SU-DHL-6 (cell line): Measurements from ENCODE around the gene PRKCE.

Source experiments
- H2AFZ ChIP-seq: fragments of 200-600 bp; sonication (generic); 2 replicates; pipeline ENCODE4 v1.6.1; 2014; ENCODE audit warnings: low read depth, mild to moderate bottlenecking, moderate library complexity, mixed read lengths, antibody characterized with exemption, low read length; ENCODE audit not compliant: severe bottlenecking
- H3F3A ChIP-seq: fragments of 200-600 bp; shearing (Covaris generic); 2 replicates; pipeline ENCODE4 v1.6.0; 2016; ENCODE audit warnings: antibody characterized with exemption, mild to moderate bottlenecking; ENCODE audit not compliant: insufficient read depth
- H3K27ac ChIP-seq: fragments of 200-600 bp; sonication (generic); 2 replicates; pipeline ENCODE4 v1.5.1; 2016; ENCODE audit warnings: low read depth, mild to moderate bottlenecking, low read length, moderate library complexity, mixed read lengths
- H3K27me3 ChIP-seq: fragments of 200-600 bp; sonication (generic), shearing (Covaris generic); 2 replicates; pipeline ENCODE4 v1.6.0; 2014; ENCODE audit warnings: mild to moderate bottlenecking, low read length
- H3K36me3 ChIP-seq: fragments of 200-600 bp; sonication (generic); 2 replicates; pipeline ENCODE4 v1.6.1; 2014; ENCODE audit warnings: mild to moderate bottlenecking, low read length, mixed read lengths
- H3K4me2 ChIP-seq: fragments of 300-600, 200-600 bp; shearing (Covaris generic), sonication (generic); 2 replicates; pipeline ENCODE4 v1.6.0; 2014; ENCODE audit warnings: low read length, low read depth, mild to moderate bottlenecking; ENCODE audit not compliant: poor library complexity, severe bottlenecking
- H3K4me3 ChIP-seq: fragments of 200-600 bp; sonication (generic); 2 replicates; pipeline ENCODE4 v1.5.1; 2014; ENCODE audit warnings: antibody characterized with exemption, low read length, mild to moderate bottlenecking, mixed read lengths; ENCODE audit not compliant: insufficient read depth, poor library complexity, severe bottlenecking
- H3K79me2 ChIP-seq: fragments of 200-600 bp; sonication (generic); 2 replicates; pipeline ENCODE4 v1.6.1; 2014; ENCODE audit warnings: mild to moderate bottlenecking, low read length, moderate library complexity; ENCODE audit not compliant: insufficient read depth
- H3K9ac ChIP-seq: fragments of 200-600 bp; sonication (generic); 2 replicates; pipeline ENCODE4 v1.7.0; 2014; ENCODE audit warnings: mild to moderate bottlenecking, low read length
- H3K9me2 ChIP-seq: fragments of 200-600 bp; sonication (generic); replicated peaks from 2 replicates; pipeline ENCODE4 v1.6.1; 2014; ENCODE audit warnings: low read length; ENCODE audit not compliant: insufficient read depth
- H3K9me3 ChIP-seq: fragments of 200-600 bp; sonication (generic); 2 replicates; pipeline ENCODE4 v1.6.1; 2014; ENCODE audit warnings: low read length, mixed read lengths; ENCODE audit not compliant: insufficient read depth
- H4K20me1 ChIP-seq: fragments of 200-600 bp; sonication (generic); 2 replicates; pipeline ENCODE4 v1.6.1; 2014; ENCODE audit warnings: low read depth, mild to moderate bottlenecking, antibody characterized with exemption, low read length, moderate library complexity, mixed read lengths
- EZH2phosphoT487 ChIP-seq: fragments of 200-600 bp; sonication (generic), shearing (Covaris generic); conservative IDR thresholded peaks from 2 replicates; pipeline ENCODE4 v1.6.1; 2018; ENCODE audit warnings: mild to moderate bottlenecking, antibody characterized with exemption, low read length, moderate library complexity, mixed read lengths
- TF ChIP-seq, protein P1 (sequence below): fragments of 200-600 bp; sonication (generic); IDR thresholded peaks from one replicate; pipeline ENCODE4 v1.5.1; 2017; ENCODE audit warnings: antibody characterized with exemption, mild to moderate bottlenecking, low read length, moderate library complexity; ENCODE audit not compliant: insufficient read depth, poor library complexity, severe bottlenecking

PRKCE gene

DNA sequence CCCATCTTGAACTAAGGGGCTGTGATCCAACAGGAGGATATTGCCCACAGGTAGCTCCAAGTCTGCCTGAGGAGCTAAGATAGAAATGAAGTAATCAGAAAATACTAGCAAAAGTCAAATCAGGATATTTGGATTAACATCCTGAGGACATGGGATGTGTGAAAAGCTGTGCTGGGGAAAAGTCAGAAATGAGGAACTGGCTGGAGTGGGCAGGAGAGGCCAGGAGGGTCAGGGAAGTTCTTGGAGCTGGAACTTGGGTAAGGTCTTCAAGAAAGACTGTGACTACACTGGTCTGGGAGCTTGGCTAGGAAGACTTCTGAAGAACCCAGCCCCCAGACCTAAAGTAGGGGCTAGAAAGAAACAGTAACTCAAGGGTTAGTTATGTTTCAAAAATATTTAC is 250.9 kb downstream of the PRKCE start:
- no peak overlapping the region for H3K9ac ChIP-seq
- H3F3A ChIP-seq: no peaks in the 10 kb centered on the region
- H3K27me3 ChIP-seq: no peaks in the 10 kb centered on the region
- no peak overlapping the region for H3K4me2 ChIP-seq
- no peaks in the 10 kb centered on the region for H3K9me3 ChIP-seq
- H3K4me3 ChIP-seq: no peak overlapping the region
- H3K27ac ChIP-seq: no peak overlapping the region
- no peak overlapping the region for H2AFZ ChIP-seq
- no peaks in the 10 kb centered on the region for H4K20me1 ChIP-seq
- H3K36me3 ChIP-seq: no peaks in the 10 kb centered on the region
- H3K79me2 ChIP-seq: no peaks in the 10 kb centered on the region
- H3K9me2 ChIP-seq: no peaks in the 10 kb centered on the region
- TF ChIP-seq, protein P1, sequence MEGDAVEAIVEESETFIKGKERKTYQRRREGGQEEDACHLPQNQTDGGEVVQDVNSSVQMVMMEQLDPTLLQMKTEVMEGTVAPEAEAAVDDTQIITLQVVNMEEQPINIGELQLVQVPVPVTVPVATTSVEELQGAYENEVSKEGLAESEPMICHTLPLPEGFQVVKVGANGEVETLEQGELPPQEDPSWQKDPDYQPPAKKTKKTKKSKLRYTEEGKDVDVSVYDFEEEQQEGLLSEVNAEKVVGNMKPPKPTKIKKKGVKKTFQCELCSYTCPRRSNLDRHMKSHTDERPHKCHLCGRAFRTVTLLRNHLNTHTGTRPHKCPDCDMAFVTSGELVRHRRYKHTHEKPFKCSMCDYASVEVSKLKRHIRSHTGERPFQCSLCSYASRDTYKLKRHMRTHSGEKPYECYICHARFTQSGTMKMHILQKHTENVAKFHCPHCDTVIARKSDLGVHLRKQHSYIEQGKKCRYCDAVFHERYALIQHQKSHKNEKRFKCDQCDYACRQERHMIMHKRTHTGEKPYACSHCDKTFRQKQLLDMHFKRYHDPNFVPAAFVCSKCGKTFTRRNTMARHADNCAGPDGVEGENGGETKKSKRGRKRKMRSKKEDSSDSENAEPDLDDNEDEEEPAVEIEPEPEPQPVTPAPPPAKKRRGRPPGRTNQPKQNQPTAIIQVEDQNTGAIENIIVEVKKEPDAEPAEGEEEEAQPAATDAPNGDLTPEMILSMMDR: no peak
- no peak for TF ChIP-seq EZH2phosphoT487

DNA sequence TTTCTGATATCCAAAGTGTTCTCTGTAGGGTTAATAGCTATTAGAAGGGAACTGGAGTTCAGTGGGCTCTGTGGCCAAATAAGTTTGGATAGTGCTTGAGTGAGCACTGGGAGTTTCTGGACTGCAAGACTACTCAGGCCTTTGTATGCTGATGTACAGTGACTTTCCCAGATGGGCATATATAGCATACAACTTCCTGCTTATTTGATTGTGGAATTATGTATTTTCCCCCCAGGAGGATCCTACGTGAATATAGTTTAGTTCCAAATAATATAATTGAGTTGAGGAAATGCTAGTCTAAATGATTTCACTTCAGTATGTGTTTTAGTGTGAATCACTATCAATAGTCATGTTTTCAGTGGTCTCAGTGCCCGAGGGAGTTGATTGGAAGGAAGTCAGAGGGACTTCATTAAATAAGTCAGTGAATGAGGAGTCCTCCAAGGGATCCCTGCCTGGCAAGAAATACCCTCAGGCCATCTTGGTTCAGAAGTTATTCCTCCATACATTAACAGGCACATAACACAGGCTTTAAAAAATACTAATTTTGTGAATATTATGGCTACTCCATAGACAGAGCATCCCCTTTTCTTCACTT is 251.4 kb downstream of the PRKCE start:
- Histone ChIP-seq H3K27me3 (no peaks in the 10 kb centered on the region), H3K9ac (no peak overlapping the region), H3K27ac (no peak overlapping the region), H3K4me2 (no peak overlapping the region), H3K9me2 (no peaks in the 10 kb centered on the region), H3K79me2 (no peaks in the 10 kb centered on the region), H3F3A (no peaks in the 10 kb centered on the region), H3K9me3 (no peaks in the 10 kb centered on the region), H3K4me3 (no peak overlapping the region), H2AFZ (no peak overlapping the region), H4K20me1 (no peaks in the 10 kb centered on the region), H3K36me3 (no peaks in the 10 kb centered on the region)
- TF ChIP-seq, protein P1: no peak
- TF ChIP-seq EZH2phosphoT487: no peak

DNA sequence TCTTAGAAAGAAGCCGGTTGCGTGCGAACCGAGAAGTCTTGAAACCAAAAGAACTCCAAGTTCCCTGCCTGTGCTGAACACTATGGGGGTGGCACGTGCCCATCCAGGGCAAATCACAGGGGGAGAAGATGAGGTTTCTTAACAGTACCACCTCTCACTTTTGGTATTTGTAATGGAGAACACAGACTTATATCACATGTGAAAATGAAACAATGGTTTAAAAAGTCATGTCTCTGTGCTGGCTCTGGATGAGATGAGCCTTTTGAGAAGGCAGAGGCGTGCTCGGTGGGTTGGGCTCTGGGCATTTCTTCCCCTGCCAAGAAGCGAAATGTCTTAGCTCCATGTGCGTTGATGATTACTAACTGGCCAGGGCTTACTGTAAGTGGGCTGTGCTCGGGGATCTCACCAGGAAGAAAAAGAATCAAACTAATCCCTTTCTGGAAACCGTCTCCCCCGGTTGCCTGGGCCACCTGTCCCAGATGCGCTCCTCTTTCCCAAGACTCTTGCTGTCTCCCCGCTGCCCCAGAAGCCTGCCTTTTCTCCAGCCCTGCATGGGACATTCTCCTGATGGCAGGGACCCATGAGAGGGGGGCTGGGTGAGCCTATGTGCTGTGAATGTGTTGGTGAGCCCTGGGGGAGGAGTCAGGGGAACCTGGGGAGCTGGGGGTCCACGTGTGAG is 252.9 kb downstream of the PRKCE start:
- no peaks in the 10 kb centered on the region for H3F3A ChIP-seq
- no peaks in the 10 kb centered on the region for H3K36me3 ChIP-seq
- no peaks in the 10 kb centered on the region for H3K79me2 ChIP-seq
- no peak overlapping the region for H3K9ac ChIP-seq
- no peaks in the 10 kb centered on the region for H3K9me2 ChIP-seq
- no peaks in the 10 kb centered on the region for H3K9me3 ChIP-seq
- H3K4me3 ChIP-seq: no peak overlapping the region
- TF ChIP-seq, protein P1: no peak
- TF ChIP-seq EZH2phosphoT487: no peak
- H2AFZ ChIP-seq: no peak overlapping the region
- no peak overlapping the region for H3K27ac ChIP-seq
- H3K27me3 ChIP-seq: no peaks in the 10 kb centered on the region
- H3K4me2 ChIP-seq: no peak overlapping the region
- H4K20me1 ChIP-seq: no peaks in the 10 kb centered on the region
